OCI-LY7 (cell line): ENCODE results near the gene FRMD6. TPM values are rescaled to one million over a fixed set of nuclear protein-coding genes. Genes with fewer than 3 reads are reported as not detected.

Experiments used
- BruUV-seq: library from RNA; stranded (reverse); fragments of 400-500 nt; replicated peaks from 2 replicates; lab custom pipeline; 2021; lab: Mats Ljungman, UMichigan
- CTCF ChIA-PET: fragments of 300-600 bp; sonication (Branson Sonifier 250); formaldehyde crosslinking; loops from one replicate; lab custom pipeline; 2022; ENCODE audit warnings: antibody characterized with exemption; ENCODE audit not compliant: unreplicated experiment; lab: Charles Lee
- POLR2A ChIA-PET: fragments of 300-600 bp; sonication (Branson Sonifier 250); formaldehyde crosslinking; loops from one replicate; lab custom pipeline; 2022; ENCODE audit warnings: antibody characterized with exemption; lab: Charles Lee
- DNase-seq: peaks from one replicate; pipeline ENCODE4 v3.0.0-alpha.2; 2015; ENCODE audit warnings: low spot score
- H2AFZ ChIP-seq: fragments of 200-600 bp; sonication (generic), shearing (Covaris generic); 2 replicates; pipeline ENCODE4 v1.6.1; 2014; ENCODE audit warnings: mild to moderate bottlenecking, antibody characterized with exemption, low read length, moderate library complexity
- H3K27ac ChIP-seq: fragments of 200-600 bp; sonication (generic); 2 replicates; pipeline ENCODE4 v1.5.1; 2014; ENCODE audit warnings: mixed run types, low read depth, mild to moderate bottlenecking, moderate library complexity, low read length, inconsistent platforms; ENCODE audit not compliant: poor library complexity, severe bottlenecking
- H3K36me3 ChIP-seq: fragments of 200-600 bp; sonication (generic); 2 replicates; pipeline ENCODE4 v1.6.1; 2014; ENCODE audit warnings: mild to moderate bottlenecking, antibody characterized with exemption, low read length, moderate library complexity, mixed read lengths; ENCODE audit not compliant: insufficient read depth
- H3K4me1 ChIP-seq: fragments of 200-600 bp; sonication (generic); 2 replicates; pipeline ENCODE4 v1.5.1; 2014; ENCODE audit warnings: mild to moderate bottlenecking, low read length; ENCODE audit not compliant: insufficient read depth, poor library complexity, severe bottlenecking
- H3K4me2 ChIP-seq: fragments of 200-600 bp; sonication (generic); 2 replicates; pipeline ENCODE4 v1.6.1; 2014; ENCODE audit warnings: mild to moderate bottlenecking, low read length
- H3K4me3 ChIP-seq: fragments of 200-600 bp; sonication (generic); 2 replicates; pipeline ENCODE4 v1.5.1; 2014; ENCODE audit warnings: mild to moderate bottlenecking, low read depth, low read length; ENCODE audit not compliant: poor library complexity, severe bottlenecking
- H3K79me2 ChIP-seq: fragments of 200-600 bp; sonication (generic); 2 replicates; pipeline ENCODE4 v1.6.1; 2016; ENCODE audit warnings: low read depth, mild to moderate bottlenecking, low read length, moderate library complexity, mixed read lengths; ENCODE audit not compliant: insufficient read depth
- H3K9me2 ChIP-seq: fragments of 200-600 bp; sonication (generic); 2 replicates; pipeline ENCODE4 v1.6.1; 2016; ENCODE audit warnings: mild to moderate bottlenecking, low read length, mixed read lengths; ENCODE audit not compliant: insufficient read depth
- H3K9me3 ChIP-seq: fragments of 200-600 bp; sonication (generic); 2 replicates; pipeline ENCODE4 v1.6.1; 2014; ENCODE audit warnings: mild to moderate bottlenecking, mixed run types, low read length, mixed read lengths
- H4K20me1 ChIP-seq: fragments of 200-600 bp; sonication (generic); 2 replicates; pipeline ENCODE4 v1.6.1; 2014; ENCODE audit warnings: mild to moderate bottlenecking, antibody characterized with exemption, low read length, moderate library complexity, mixed read lengths; ENCODE audit not compliant: insufficient read depth
- EZH2phosphoT487 ChIP-seq: fragments of 200-600 bp; sonication (generic); IDR thresholded peaks from 2 replicates; pipeline ENCODE4 v1.6.1; 2018; ENCODE audit warnings: low read depth, borderline replicate concordance, mild to moderate bottlenecking, mixed run types, antibody characterized with exemption, low read length, moderate library complexity, mixed read lengths
- intact Hi-C: fragments of 100-400 bp; cut with micrococcal nuclease; formaldehyde crosslinking; loops from one replicate; pipeline ENCODE4 v1.10.0; 2022; ENCODE audit not compliant: unreplicated experiment
- total RNA-seq, 2 experiments: library from RNA; depleted of rRNA in 1 of 2; stranded (reverse); fragments of >200 nt in 1 of 2; shearing (Covaris generic) in 1 of 2; gene quantifications; 2 replicates each; pipeline ENCODE4 v1.2.3, GENCODE V29; 2014 to 2022
- TF ChIP-seq, protein P1 (sequence below): fragments of 200-600 bp; sonication (generic); conservative IDR thresholded peaks from 2 replicates; pipeline ENCODE4 v1.5.1; 2014; ENCODE audit warnings: mild to moderate bottlenecking, antibody characterized with exemption, low read length, moderate library complexity, mixed read lengths

FRMD6 gene
- total RNA-seq, 2 experiments from 2014 or later, result 4.4 to 12.3 TPM

- H2AFZ ChIP-seq, result no peak overlapping the region
- H3K27ac ChIP-seq, result no peak overlapping the region
- CTCF ChIA-PET, result no interaction called here
- no peak for DNase-seq
- no peak overlapping the region for H3K4me2 ChIP-seq
- no peak overlapping the region for H3K4me3 ChIP-seq
- H3K9me3 ChIP-seq, result no peaks in the 10 kb centered on the region
- no peaks in the 10 kb centered on the region for H4K20me1 ChIP-seq
- no peaks in the 10 kb centered on the region for H3K79me2 ChIP-seq
- no peaks in the 10 kb centered on the region for H3K4me1 ChIP-seq
- TF ChIP-seq, protein P1, sequence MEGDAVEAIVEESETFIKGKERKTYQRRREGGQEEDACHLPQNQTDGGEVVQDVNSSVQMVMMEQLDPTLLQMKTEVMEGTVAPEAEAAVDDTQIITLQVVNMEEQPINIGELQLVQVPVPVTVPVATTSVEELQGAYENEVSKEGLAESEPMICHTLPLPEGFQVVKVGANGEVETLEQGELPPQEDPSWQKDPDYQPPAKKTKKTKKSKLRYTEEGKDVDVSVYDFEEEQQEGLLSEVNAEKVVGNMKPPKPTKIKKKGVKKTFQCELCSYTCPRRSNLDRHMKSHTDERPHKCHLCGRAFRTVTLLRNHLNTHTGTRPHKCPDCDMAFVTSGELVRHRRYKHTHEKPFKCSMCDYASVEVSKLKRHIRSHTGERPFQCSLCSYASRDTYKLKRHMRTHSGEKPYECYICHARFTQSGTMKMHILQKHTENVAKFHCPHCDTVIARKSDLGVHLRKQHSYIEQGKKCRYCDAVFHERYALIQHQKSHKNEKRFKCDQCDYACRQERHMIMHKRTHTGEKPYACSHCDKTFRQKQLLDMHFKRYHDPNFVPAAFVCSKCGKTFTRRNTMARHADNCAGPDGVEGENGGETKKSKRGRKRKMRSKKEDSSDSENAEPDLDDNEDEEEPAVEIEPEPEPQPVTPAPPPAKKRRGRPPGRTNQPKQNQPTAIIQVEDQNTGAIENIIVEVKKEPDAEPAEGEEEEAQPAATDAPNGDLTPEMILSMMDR, result no peak
- no peak for TF ChIP-seq EZH2phosphoT487
- H3K9me2 ChIP-seq, result no peaks in the 10 kb centered on the region
- intact Hi-C loops, result no loop called here
- POLR2A ChIA-PET, result interaction anchor here (0.6 to 1.0 kb wide), 3 partner anchors 8 to 39 kb away, joined by 3 to 6 read pairs (median 4); no protein-coding TSS in a partner anchor
- H3K36me3 ChIP-seq, result no peaks in the 10 kb centered on the region
- BruUV-seq, result no TSS peak
Observed at GRCh38 chr14:51681411-51681810, 29.7 kb downstream of the FRMD6 start.

DNA sequence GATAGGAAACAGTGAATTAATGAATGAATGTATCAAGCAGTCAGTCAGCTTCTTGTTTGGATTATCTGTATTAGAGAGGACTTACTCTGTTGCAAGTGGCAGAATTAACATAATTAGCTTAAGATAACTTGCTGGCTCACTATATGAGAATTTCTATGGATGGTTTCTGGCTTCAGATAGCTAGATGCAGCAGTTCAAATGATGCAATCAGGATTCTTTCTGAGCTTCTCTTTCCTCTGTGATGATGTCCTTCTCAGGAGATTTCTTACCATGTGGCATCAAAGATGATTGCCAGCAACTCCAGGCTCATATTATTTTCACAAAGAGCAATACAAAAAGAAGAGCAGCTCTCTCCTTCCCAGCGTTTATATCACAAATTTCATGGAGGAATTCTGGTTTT is 30.7 kb downstream of the FRMD6 start:
- TF ChIP-seq, protein P1, result no peak
- TF ChIP-seq EZH2phosphoT487, result no peak
- Histone ChIP-seq H3K4me1 (no peaks in the 10 kb centered on the region), H3K79me2 (no peaks in the 10 kb centered on the region), H3K4me3 (no peak overlapping the region), H3K9me3 (no peaks in the 10 kb centered on the region), H3K9me2 (no peaks in the 10 kb centered on the region), H3K27ac (no peak overlapping the region), H3K4me2 (no peak overlapping the region), H3K36me3 (no peaks in the 10 kb centered on the region), H2AFZ (no peak overlapping the region), H4K20me1 (no peaks in the 10 kb centered on the region)
- no peak for DNase-seq
- ChIA-PET POLR2A (interaction anchor here (0.6 to 1.0 kb wide), 4 partner anchors 9 to 299 kb away, joined by 3 to 6 read pairs (median 4); no protein-coding TSS in a partner anchor), CTCF (no interaction called here)
- no TSS peak for BruUV-seq
- intact Hi-C loops, result no loop called here

- ChIA-PET POLR2A (no interaction called here), CTCF (no interaction called here)
- no peak for DNase-seq
- no peaks in the 10 kb centered on the region for H3K36me3 ChIP-seq
- H3K27ac ChIP-seq, result no peak overlapping the region
- no peaks in the 10 kb centered on the region for H3K4me1 ChIP-seq
- no peak overlapping the region for H2AFZ ChIP-seq
- intact Hi-C loops, result no loop called here
- H3K4me3 ChIP-seq, result no peak overlapping the region
- TF ChIP-seq, protein P1, result no peak
- no peak for TF ChIP-seq EZH2phosphoT487
- no TSS peak for BruUV-seq
- H3K4me2 ChIP-seq, result no peak overlapping the region
- H4K20me1 ChIP-seq, result no peaks in the 10 kb centered on the region; the same call in 1 of the 2 replicates
- H3K79me2 ChIP-seq, result no peaks in the 10 kb centered on the region
- H3K9me2 ChIP-seq, result no peaks in the 10 kb centered on the region
- H3K9me3 ChIP-seq, result no peaks in the 10 kb centered on the region
Observed at GRCh38 chr14:51684760-51685159, 33.0 kb downstream of the FRMD6 start.
